Panc1 (cell line): ENCODE measurements around the gene FCHSD1. TPM values are rescaled to one million over a fixed set of nuclear protein-coding genes. Genes with fewer than 3 reads are reported as not detected.

ENCODE experiments used
- ATAC-seq: fragments of 200-7000 bp; cut with Tn5 transposase; 2 replicates; pipeline ENCODE4 v1.9.1; 2020; ENCODE audit warnings: mild to moderate bottlenecking, moderate library complexity
- BruUV-seq: library from RNA; stranded (reverse); fragments of 400-500 nt; replicated peaks from 2 replicates; lab custom pipeline; 2021; lab: Mats Ljungman, UMichigan
- CTCF ChIA-PET: fragments of 300-600 bp; sonication (Branson Sonifier 250); formaldehyde crosslinking; loops from one replicate; lab custom pipeline; 2022; ENCODE audit warnings: antibody characterized with exemption; lab: Charles Lee
- POLR2A ChIA-PET: fragments of 300-600 bp; sonication (Branson Sonifier 250); formaldehyde crosslinking; loops from one replicate; lab custom pipeline; 2022; ENCODE audit warnings: antibody characterized with exemption; lab: Charles Lee
- DNase-seq: peaks from one replicate; pipeline ENCODE4 v3.0.0-alpha.2; 2010; ENCODE audit warnings: low read depth, low spot score
- H3K27ac ChIP-seq: 2 replicates; pipeline ENCODE4 v1.5.1; 2011; ENCODE audit warnings: mild to moderate bottlenecking, low read length, inconsistent platforms
- H3K27me3 ChIP-seq: fragments of 200-500 bp; sonication (Bioruptor generic); 2 replicates; pipeline ENCODE4 v1.6.0; 2014; ENCODE audit warnings: low read length, inconsistent platforms; ENCODE audit not compliant: control insufficient read depth, insufficient read depth
- H3K36me3 ChIP-seq: fragments of 200-500 bp; sonication (Bioruptor generic); 2 replicates; pipeline ENCODE4 v1.5.1; 2014; ENCODE audit warnings: inconsistent platforms, mild to moderate bottlenecking, low read length, moderate library complexity; ENCODE audit not compliant: control insufficient read depth, insufficient read depth
- H3K4me1 ChIP-seq: 2 replicates; pipeline ENCODE4 v1.5.1; 2011; ENCODE audit warnings: inconsistent platforms, mild to moderate bottlenecking, low read length, moderate library complexity; ENCODE audit not compliant: control insufficient read depth, insufficient read depth
- H3K4me3 ChIP-seq, 2 experiments: 2 replicates each; pipeline ENCODE4 v1.5.1; 2011 to 2012; ENCODE audit warnings: low read depth in 2 of 2, low read length in 2 of 2, mild to moderate bottlenecking in 2 of 2, inconsistent platforms in 1 of 2, moderate library complexity in 1 of 2
- H3K9me3 ChIP-seq: fragments of 200-500 bp; sonication (Bioruptor generic); 2 replicates; pipeline ENCODE4 v1.5.1; 2014; ENCODE audit warnings: low read depth, mild to moderate bottlenecking, inconsistent platforms, low read length, moderate library complexity; ENCODE audit not compliant: control insufficient read depth, insufficient read depth
- CTCF ChIP-seq: fragments of 450-650 bp; IDR thresholded peaks from 2 replicates; pipeline ENCODE4 v1.5.1; 2017; ENCODE audit warnings: mild to moderate bottlenecking
- POLR2AphosphoS5 ChIP-seq: IDR thresholded peaks from 2 replicates; pipeline ENCODE4 v1.6.1; 2012; ENCODE audit warnings: mild to moderate bottlenecking, low read depth, low read length, moderate library complexity
- REST ChIP-seq, 2 experiments: IDR thresholded peaks; 2 replicates each; pipeline ENCODE4 v1.6.1; 2011 to 2012; ENCODE audit warnings: low read depth in 2 of 2, control low read depth in 1 of 2, low read length in 1 of 2, mild to moderate bottlenecking in 1 of 2, moderate library complexity in 1 of 2; ENCODE audit not compliant: insufficient read depth in 1 of 2
- SIN3A ChIP-seq: IDR thresholded peaks from 2 replicates; pipeline ENCODE4 v1.6.1; 2012; ENCODE audit warnings: low read depth, mild to moderate bottlenecking, low read length, moderate library complexity, borderline replicate concordance; ENCODE audit not compliant: insufficient read depth
- TCF7L2 ChIP-seq: IDR thresholded peaks from 2 replicates; pipeline ENCODE4 v1.6.1; 2011; ENCODE audit warnings: mild to moderate bottlenecking, low read depth, low read length, inconsistent platforms
- in situ Hi-C: cut with HindIII; loops from 2 replicates; pipeline ENCODE4 v1.10.0; 2016; ENCODE audit warnings: low sequenced_read_pairs, low pct_unique_long_range_greater_than_20kb
- intact Hi-C: fragments of 100-400 bp; cut with micrococcal nuclease; formaldehyde crosslinking; loops from one replicate; pipeline ENCODE4 v1.10.0; 2022; ENCODE audit not compliant: unreplicated experiment
- total RNA-seq: library from RNA; stranded (reverse); gene quantifications from one replicate; pipeline ENCODE4 v1.2.1, GENCODE V29; 2021; ENCODE audit not compliant: unreplicated experiment

The FCHSD1 gene
- total RNA-seq, 1 experiment from 2014 or later = 32.8 TPM

GRCh38 chr5:141696431-141696830 lies 45.2 kb upstream of the FCHSD1 start:
- Histone ChIP-seq H3K36me3 (no peaks in the 10 kb centered on the region), H3K27ac (no peak overlapping the region), H3K9me3 (no peaks in the 10 kb centered on the region), H3K4me3 (no peak overlapping the region), H3K4me1 (no peaks in the 10 kb centered on the region), H3K27me3 (peaks cover 4% of the 10 kb centered on the region; the same call in 1 of the 2 replicates)
- DNase-seq (no peak), ATAC-seq (no peak)
- ChIA-PET POLR2A (no interaction called here), CTCF (interaction anchor here (0.6 kb wide), 1 partner anchor 17 kb away, joined by 3 read pairs; no protein-coding TSS in a partner anchor)
- in situ Hi-C loops (no loop called here), intact Hi-C loops (no loop called here)
- BruUV-seq = no TSS peak
- TF ChIP-seq CTCF (no peak), TCF7L2 (no peak), REST (IDR thresholded peaks at IDR 0.05; ENCODE audit: insufficient read depth in 1 of 2, low read depth in 2 of 2, low read length in 1 of 2) (no peak), POLR2AphosphoS5 (no peak), SIN3A (no peak)

- in situ Hi-C loops (no loop called here), intact Hi-C loops (no loop called here)
- BruUV-seq = no TSS peak
- H3K4me3 ChIP-seq = no peak overlapping the region
- H3K9me3 ChIP-seq = no peaks in the 10 kb centered on the region
- ATAC-seq (no peak), DNase-seq (no peak)
- TF ChIP-seq REST (IDR thresholded peaks at IDR 0.05; ENCODE audit: insufficient read depth in 1 of 2, low read depth in 2 of 2, low read length in 1 of 2) (no peak), POLR2AphosphoS5 (no peak), TCF7L2 (no peak), CTCF (no peak)
- peaks cover 7% of the 10 kb centered on the region for H3K27me3 ChIP-seq
- POLR2A ChIA-PET = interaction anchor here (0.6 kb wide), 2 partner anchors 43 to 227 kb away, joined by 3 read pairs; no protein-coding TSS in a partner anchor
- no peak overlapping the region for H3K27ac ChIP-seq
- CTCF ChIA-PET = no interaction called here
- no peaks in the 10 kb centered on the region for H3K36me3 ChIP-seq
- H3K4me1 ChIP-seq = no peaks in the 10 kb centered on the region
Observed at GRCh38 chr5:141695627-141696215, 44.5 kb upstream of the FCHSD1 start.
